ENCODE results near the gene MYO6. TPM values are rescaled to one million over a fixed set of nuclear protein-coding genes. Genes with fewer than 3 reads are reported as not detected.

The MYO6 gene
- total RNA-seq, 1 donor from 2014 or later = 116 TPM

- DNase-seq (ENCODE audit: low read depth) = no peak
These were observed 197.2 kb downstream of the MYO6 start for GRCh38 chr6:75946146-75946831.

GRCh38 chr6:75947935-75948334 lies 198.9 kb downstream of the MYO6 start:
- no peak for DNase-seq (ENCODE audit: low read depth)

- no peak for DNase-seq (ENCODE audit: low read depth)
These were observed 203.1 kb downstream of the MYO6 start for GRCh38 chr6:75952128-75952527.

- no peak for DNase-seq (ENCODE audit: low read depth)
These were observed 214.5 kb downstream of the MYO6 start for GRCh38 chr6:75963569-75963968.

GRCh38 chr6:75968143-75968542 lies 219.1 kb downstream of the MYO6 start:
- no peak for DNase-seq (ENCODE audit: low read depth)

Other genes starting within 250 kb of the MYO6 start
- gene SENP6, start 147.4 kb upstream of the MYO6 start, total RNA-seq = 47.8 and 104 TPM in 2 replicates

All from renal cortical epithelial cell (primary cell).